ENCODE results near the gene BEGAIN.

GRCh38 chr14:100567009-100567876, 20.0 kb downstream of the BEGAIN start:
- TF ChIP-seq POLR2A (IDR thresholded peaks at IDR 0.05; ENCODE audit: low read depth) (no peak), CTCF (IDR thresholded peaks at IDR 0.05) (no peak), POLR2AphosphoS5 (IDR thresholded peaks at IDR 0.05) (peak in 1 of 2 donors; percentile 21), EP300 (IDR thresholded peaks at IDR 0.05) (no peak)

Data from esophagus muscularis mucosa (tissue), 4 donors.